OCI-LY7 (cell line): Measurements from ENCODE around the gene EXOC6B.

Experiments used
- CTCF ChIP-seq: fragments of 200-600 bp; sonication (generic); conservative IDR thresholded peaks from 2 replicates; pipeline ENCODE4 v1.5.1; 2014; ENCODE audit warnings: mild to moderate bottlenecking, antibody characterized with exemption, low read length, moderate library complexity, mixed read lengths
- EZH2phosphoT487 ChIP-seq: fragments of 200-600 bp; sonication (generic); IDR thresholded peaks from 2 replicates; pipeline ENCODE4 v1.6.1; 2018; ENCODE audit warnings: low read depth, borderline replicate concordance, mild to moderate bottlenecking, mixed run types, antibody characterized with exemption, low read length, moderate library complexity, mixed read lengths

GRCh38 chr2:72457801-72458516 lies 367.9 kb downstream of the EXOC6B start:
- TF ChIP-seq CTCF (no peak), EZH2phosphoT487 (no peak)
